Endothelial cell of umbilical vein (primary cell): ENCODE measurements around the gene PDCD7. TPM values are rescaled to one million over a fixed set of nuclear protein-coding genes. Genes with fewer than 3 reads are reported as not detected.

ENCODE experiments used
- BruUV-seq: library from RNA; stranded (reverse); fragments of 400-500 nt; replicated peaks from 2 replicates; lab custom pipeline; 2021; lab: Mats Ljungman, UMichigan
- CTCF ChIA-PET: fragments of 300-600, 350-600 bp; sonication (Branson Sonifier 250); formaldehyde crosslinking; loops from one replicate; lab custom pipeline; 2021; ENCODE audit warnings: antibody characterized with exemption, inconsistent platforms; lab: Charles Lee
- POLR2A ChIA-PET: fragments of 300-600, 350-600 bp; sonication (Branson Sonifier 250); formaldehyde crosslinking; loops from one replicate; lab custom pipeline; 2021; ENCODE audit warnings: antibody characterized with exemption, inconsistent platforms; lab: Charles Lee
- DNase-seq: peaks from one replicate; pipeline ENCODE4 v3.0.0-alpha.2; 2011; ENCODE audit warnings: low read depth, low spot score
- FAIRE-seq: peaks from 2 replicates; lab custom pipeline; 2011; peaks lifted over from hg19 to GRCh38; lab: Jason Lieb, UNC
- H2AFZ ChIP-seq: 2 replicates; pipeline ENCODE4 v1.6.0; 2012; ENCODE audit warnings: low read depth, low read length, control low read depth, inconsistent platforms
- H3K27ac ChIP-seq: 2 replicates; pipeline ENCODE4 v1.5.1; 2011; ENCODE audit warnings: low read depth, mild to moderate bottlenecking, control low read depth, low read length, moderate library complexity; ENCODE audit not compliant: insufficient read depth
- H3K27me3 ChIP-seq, 2 experiments: 2 replicates each; pipeline versions ENCODE4 v1.6.0 to v1.6.1; 2011; ENCODE audit warnings: low read length in 2 of 2, mixed read lengths in 1 of 2; ENCODE audit not compliant: control insufficient read depth in 2 of 2, insufficient read depth in 2 of 2
- H3K36me3 ChIP-seq, 2 experiments: 2 replicates in 1 of 2; 3 replicates in 1 of 2; pipeline ENCODE4 v1.5.1; 2011; ENCODE audit warnings: low read length in 2 of 2, mild to moderate bottlenecking in 1 of 2, moderate library complexity in 1 of 2; ENCODE audit not compliant: control insufficient read depth in 2 of 2, insufficient read depth in 2 of 2; ENCODE audit errors: extremely low read depth in 1 of 2
- H3K4me1 ChIP-seq: 3 replicates; pipeline ENCODE4 v1.5.1; 2011; ENCODE audit warnings: mild to moderate bottlenecking, low read length; ENCODE audit not compliant: control insufficient read depth, insufficient read depth; ENCODE audit errors: extremely low read depth
- H3K4me2 ChIP-seq: 2 replicates; pipeline ENCODE4 v1.6.1; 2011; ENCODE audit warnings: low read length, control low read depth, mixed read lengths; ENCODE audit not compliant: insufficient read depth
- H3K4me3 ChIP-seq, 3 experiments: fragments of 200-600 bp in 1 of 3; sonication (generic), shearing (Covaris generic) in 1 of 3; replicated peaks in 1 of 3; 2 replicates each; pipeline ENCODE4 v1.5.1; 2011 to 2016; ENCODE audit warnings: control low read depth in 3 of 3, low read length in 3 of 3, mild to moderate bottlenecking in 2 of 3, inconsistent platforms in 1 of 3, low read depth in 1 of 3, moderate library complexity in 1 of 3; ENCODE audit not compliant: insufficient read depth in 1 of 3
- H3K79me2 ChIP-seq: 2 replicates; pipeline ENCODE4 v1.6.0; 2012; ENCODE audit warnings: low read length, inconsistent platforms; ENCODE audit not compliant: control insufficient read depth, insufficient read depth
- H3K9ac ChIP-seq: replicated peaks from 2 replicates; pipeline ENCODE3; 2011; ENCODE audit warnings: low read length, control low read depth; ENCODE audit not compliant: insufficient read depth; ENCODE audit errors: extremely low read depth
- H3K9me1 ChIP-seq: replicated peaks from 3 replicates; pipeline ENCODE4 v1.6.0; 2011; ENCODE audit warnings: mild to moderate bottlenecking, low read length; ENCODE audit not compliant: control insufficient read depth, insufficient read depth; ENCODE audit errors: extremely low read depth
- H3K9me3 ChIP-seq: replicated peaks from 2 replicates; pipeline ENCODE4 v1.5.1; 2012; ENCODE audit warnings: low read length, inconsistent platforms; ENCODE audit not compliant: control insufficient read depth, insufficient read depth
- H4K20me1 ChIP-seq: replicated peaks from 2 replicates; pipeline ENCODE3; 2011; ENCODE audit warnings: mild to moderate bottlenecking, low read length; ENCODE audit not compliant: control insufficient read depth, insufficient read depth; ENCODE audit errors: extremely low read depth
- CTCF ChIP-seq, 2 donors: IDR thresholded peaks; 1 replicate in 1 of 2; 2 replicates in 1 of 2; pipeline ENCODE4 v1.5.1; 2011; ENCODE audit warnings: low read length in 2 of 2, mild to moderate bottlenecking in 2 of 2, moderate library complexity in 2 of 2, control low read depth in 1 of 2, inconsistent platforms in 1 of 2, low read depth in 1 of 2; ENCODE audit not compliant: insufficient read depth in 1 of 2; ENCODE audit errors: extremely low read depth in 1 of 2
- EZH2 ChIP-seq: IDR thresholded peaks from 2 replicates; pipeline ENCODE4 v1.6.1; 2012; ENCODE audit warnings: borderline replicate concordance, low read depth, mild to moderate bottlenecking, moderate library complexity, low read length, inconsistent platforms; ENCODE audit not compliant: severe bottlenecking
- FOS ChIP-seq: IDR thresholded peaks from 2 replicates; pipeline ENCODE4 v1.6.1; 2011; ENCODE audit warnings: mild to moderate bottlenecking, low read length, moderate library complexity, borderline replicate concordance; ENCODE audit not compliant: insufficient read depth
- GATA2 ChIP-seq: IDR thresholded peaks from 2 replicates; pipeline ENCODE4 v1.7.0; 2011; ENCODE audit warnings: low read depth, mild to moderate bottlenecking, moderate library complexity, mixed read lengths, low read length; ENCODE audit not compliant: insufficient read length, insufficient read depth
- JUN ChIP-seq: IDR thresholded peaks from 2 replicates; pipeline ENCODE4 v1.6.1; 2011; ENCODE audit warnings: borderline replicate concordance, low read depth; ENCODE audit not compliant: insufficient read length, insufficient read depth
- MAX ChIP-seq: IDR thresholded peaks from 2 replicates; pipeline ENCODE4 v1.6.1; 2011; ENCODE audit not compliant: insufficient read depth, insufficient read length
- MYC ChIP-seq: IDR thresholded peaks from one replicate; pipeline ENCODE4 v1.6.1; 2011; ENCODE audit warnings: mild to moderate bottlenecking, low read depth, low read length
- POLR2A ChIP-seq: IDR thresholded peaks from 2 replicates; pipeline ENCODE4 v1.6.1; 2012; ENCODE audit warnings: low read depth, mild to moderate bottlenecking, control low read depth, low read length
- POLR2AphosphoS5 ChIP-seq: IDR thresholded peaks from 2 replicates; pipeline ENCODE4 v1.6.1; 2012; ENCODE audit warnings: low read depth, mild to moderate bottlenecking, control low read depth, low read length, moderate library complexity; ENCODE audit not compliant: insufficient read depth
- dilution Hi-C: fragments of 300-500 bp; cut with MboI; formaldehyde crosslinking; loops from one replicate; pipeline ENCODE4 v1.15.0; 2019; ENCODE audit warnings: low sequenced_read_pairs; ENCODE audit not compliant: extremely low pct_ligation_motif_present
- intact Hi-C: fragments of 100-400 bp; cut with micrococcal nuclease; formaldehyde crosslinking; loops from one replicate; pipeline ENCODE4 v1.10.0; 2022
- polyA plus RNA-seq, 4 experiments: library from polyadenylated mRNA; depleted of rRNA in 3 of 4; stranded (reverse) in 3 of 4; unstranded in 1 of 4; fragments of >200 nt; gene quantifications; 2 replicates each; pipeline versions ENCODE4 v1.2.1 to v1.2.3, GENCODE V29; 2011 to 2012; ENCODE audit warnings: missing spikeins in 1 of 4
- total RNA-seq: library from RNA; stranded (reverse); gene quantifications from 2 replicates; pipeline ENCODE4 v1.2.3, GENCODE V29; 2021

Gene PDCD7
- total and polyA plus RNA-seq, 2 donors (not counting 3 experiments of a cell fraction or from before 2014, with no cell fraction given), result 12.1 to 19.5 TPM

GRCh38 chr15:65132878-65133547 lies 595 bp downstream of the PDCD7 start:
- H2AFZ ChIP-seq, result peak overlapping the region; percentile 44
- H3K27me3 ChIP-seq, result no peaks in the 10 kb centered on the region
- no peaks in the 10 kb centered on the region for H3K9me1 ChIP-seq
- TF ChIP-seq POLR2AphosphoS5 (no peak), CTCF (IDR thresholded peaks at IDR 0.05; ENCODE audit: extremely low read depth in 1 of 2, insufficient read depth in 1 of 2, low read depth in 1 of 2, low read length in 2 of 2) (peak in 1 of 2 donors; percentile 13), MYC (no peak), POLR2A (no peak)
- H3K4me3 ChIP-seq, result peak overlapping the region; percentile 29 to 94 (median 72)
- peak overlapping the region; percentile 46 for H3K27ac ChIP-seq
- peaks cover 6 to 11% of the 10 kb centered on the region in 2 experiments for H3K36me3 ChIP-seq
- dilution Hi-C loops (no loop called here), intact Hi-C loops (loop anchor here (1.0 to 2.0 kb wide), 4 partner anchors 51 to 402 kb away; partner anchors contain the start of gene RNU5A-1)
- H4K20me1 ChIP-seq, result no peaks in the 10 kb centered on the region
- peaks cover 21% of the 10 kb centered on the region for H3K79me2 ChIP-seq
- no peaks in the 10 kb centered on the region for H3K9me3 ChIP-seq
- ChIA-PET CTCF (interaction anchor here (1.6 kb wide), 1 partner anchor 30 kb away, joined by 3 read pairs; no protein-coding TSS in a partner anchor), POLR2A (no interaction called here)
- BruUV-seq, result TSS peak; percentile 45
- H3K9ac ChIP-seq, result peak overlapping the region; percentile 93
- H3K4me1 ChIP-seq, result peaks cover 10% of the 10 kb centered on the region
- H3K4me2 ChIP-seq, result peak overlapping the region; percentile 98
- DNase-seq (peak; percentile 71), FAIRE-seq (no peak)

- no peak for DNase-seq
- Histone ChIP-seq H3K9ac (no peak overlapping the region), H3K36me3 (peaks cover 12 to 17% of the 10 kb centered on the region in 2 experiments), H3K79me2 (peaks cover 23% of the 10 kb centered on the region), H2AFZ (no peak overlapping the region), H3K4me1 (peaks cover 10% of the 10 kb centered on the region), H3K27ac (no peak overlapping the region), H3K4me2 (no peak overlapping the region), H3K9me1 (no peaks in the 10 kb centered on the region), H3K9me3 (no peaks in the 10 kb centered on the region), H4K20me1 (no peaks in the 10 kb centered on the region), H3K4me3 (no peak overlapping the region), H3K27me3 (no peaks in the 10 kb centered on the region)
- CTCF ChIA-PET, result no interaction called here
- POLR2A ChIA-PET, result no interaction called here
- TF ChIP-seq FOS (no peak), CTCF (IDR thresholded peaks at IDR 0.05; ENCODE audit: extremely low read depth in 1 of 2, insufficient read depth in 1 of 2, low read depth in 1 of 2, low read length in 2 of 2) (no peak), POLR2AphosphoS5 (no peak), JUN (no peak), POLR2A (no peak), GATA2 (no peak), MAX (no peak), EZH2 (no peak), MYC (no peak)
- FAIRE-seq, result no peak
- no TSS peak for BruUV-seq
- intact Hi-C loops, result no loop called here
- dilution Hi-C loops, result no loop called here
Measured at GRCh38 chr15:65130941-65131340, 2.7 kb downstream of the PDCD7 start.
